Kidney (tissue), 14 donors: Measurements from ENCODE around the gene TAGAP. TPM values are rescaled to one million over a fixed set of nuclear protein-coding genes. Genes with fewer than 3 reads are reported as not detected.

Source experiments
- DNase-seq, 5 donors: peaks; one replicate each; pipeline ENCODE4 v3.0.0-alpha.2; 2013 to 2020
- FAIRE-seq: peaks from 2 replicates; lab custom pipeline; 2012; peaks lifted over from hg19 to GRCh38; lab: Jason Lieb, UNC
- H3K27ac ChIP-seq, 2 donors: one replicate each; pipeline ENCODE4 v1.7.0; 2013; ENCODE audit warnings: low read depth in 2 of 2, low read length in 2 of 2, inconsistent platforms in 1 of 2
- H3K27me3 ChIP-seq: one replicate; pipeline ENCODE4 v1.7.1; 2013; ENCODE audit warnings: low read length, inconsistent platforms; ENCODE audit not compliant: control insufficient read depth, insufficient read depth
- H3K36me3 ChIP-seq, 3 donors: one replicate each; pipeline versions ENCODE4 v1.7.0 to v1.7.1; 2013; ENCODE audit warnings: low read length in 3 of 3, control low read depth in 1 of 3, inconsistent platforms in 1 of 3; ENCODE audit not compliant: insufficient read depth in 3 of 3, control insufficient read depth in 2 of 3
- H3K4me1 ChIP-seq, 3 donors: one replicate each; pipeline versions ENCODE4 v1.7.0 to v1.7.1; 2013; ENCODE audit warnings: low read length in 3 of 3, inconsistent platforms in 1 of 3, low read depth in 1 of 3; ENCODE audit not compliant: control insufficient read depth in 2 of 3, insufficient read depth in 2 of 3
- H3K4me3 ChIP-seq, 3 donors: one replicate each; pipeline versions ENCODE4 v1.7.0 to v1.8.1; 2013; ENCODE audit warnings: low read length in 3 of 3, control low read depth in 1 of 3, inconsistent platforms in 1 of 3
- H3K9ac ChIP-seq, 3 donors: one replicate each; pipeline versions ENCODE4 v1.7.0 to v1.7.1; 2013; ENCODE audit warnings: low read length in 3 of 3, control low read depth in 1 of 3, inconsistent platforms in 1 of 3
- H3K9me3 ChIP-seq, 3 donors: one replicate each; pipeline versions ENCODE4 v1.7.0 to v1.7.1; 2013; ENCODE audit warnings: low read length in 3 of 3, control low read depth in 1 of 3, inconsistent platforms in 1 of 3; ENCODE audit not compliant: control insufficient read depth in 2 of 3, insufficient read depth in 1 of 3
- CTCF ChIP-seq: IDR thresholded peaks from 3 replicates; pipeline ENCODE4 v1.5.1; 2012; ENCODE audit warnings: mild to moderate bottlenecking, moderate library complexity, borderline replicate concordance; ENCODE audit not compliant: insufficient read depth; ENCODE audit errors: extremely low read depth
- intact Hi-C: fragments of 100-400 bp; cut with DNase I; formaldehyde crosslinking; loops from one replicate; pipeline ENCODE4 v1.11.1; 2022
- polyA plus RNA-seq: library from polyadenylated mRNA; stranded (reverse); fragments of 350-450 nt; fragmentation: Illumina TruSeq; extraction: RNeasy Lipid Tissue Mini Kit (QIAGEN cat#74804); gene quantifications from one replicate; pipeline ENCODE4 v1.2.3, GENCODE V29; 2014; ENCODE audit warnings: low read depth, low replicate concordance; ENCODE audit not compliant: insufficient read depth
- total RNA-seq: library from RNA; stranded (reverse); fragmentation: NEBNext Ultra II Directional; extraction: Animal tissue kit (Norgen Biotek cat#: 25700); gene quantifications from one replicate; pipeline ENCODE4 v1.2.1, GENCODE V29; 2021
- donor health status: control.
- donor health status: control.
- donor health status: control.
- donor health status: control.
- donor health status: control.
- donor health status: DM: yes; HTN: yes; CAD: no.
- donor health status: Normal renal cell carcinoma (clear cell type).

Gene TAGAP
- total and polyA plus RNA-seq, 2 donors from 2014 or later, result 0.45 to 8.8 TPM

GRCh38 chr6:159043251-159043650 lies 1.5 kb downstream of the TAGAP start:
- H3K9me3 ChIP-seq, result no peaks in the 10 kb centered on the region
- H3K27ac ChIP-seq, result no peak overlapping the region
- no peak for TF ChIP-seq CTCF
- FAIRE-seq (no peak), DNase-seq (no peak)
- H3K4me1 ChIP-seq, result peaks cover 0 to 2% (median 0%) of the 10 kb centered on the region in 3 donors
- intact Hi-C loops, result no loop called here
- H3K4me3 ChIP-seq, result no peak overlapping the region
- no peaks in the 10 kb centered on the region for H3K36me3 ChIP-seq
- no peak overlapping the region for H3K9ac ChIP-seq
- H3K27me3 ChIP-seq, result no peaks in the 10 kb centered on the region

- H3K9me3 ChIP-seq, result no peaks in the 10 kb centered on the region
- H3K27me3 ChIP-seq, result no peaks in the 10 kb centered on the region
- no peaks in the 10 kb centered on the region for H3K36me3 ChIP-seq
- TF ChIP-seq CTCF, result no peak
- no peak for DNase-seq
- H3K27ac ChIP-seq, result peak overlapping the region in 1 of 2 donors; percentile 34
- intact Hi-C loops, result no loop called here
- H3K4me1 ChIP-seq, result peaks cover 0 to 2% (median 0%) of the 10 kb centered on the region in 3 donors
- no peak overlapping the region for H3K4me3 ChIP-seq
- FAIRE-seq, result no peak
- H3K9ac ChIP-seq, result no peak overlapping the region
Measured at GRCh38 chr6:159042826-159043181, 2.0 kb downstream of the TAGAP start.

- intact Hi-C loops, result no loop called here
Measured at GRCh38 chr6:159042003-159042825, 2.6 kb downstream of the TAGAP start.

More at GRCh38 chr6:159042003-159042825, 2.6 kb downstream of the TAGAP start:
- TF ChIP-seq CTCF, result peak; percentile 87
- peaks cover 0 to 2% (median 0%) of the 10 kb centered on the region in 3 donors for H3K4me1 ChIP-seq
- peak overlapping the region in 1 of 2 donors; percentile 34 for H3K27ac ChIP-seq
- H3K9me3 ChIP-seq, result no peaks in the 10 kb centered on the region
- no peaks in the 10 kb centered on the region for H3K27me3 ChIP-seq
- peak; percentile 70 for FAIRE-seq
- H3K9ac ChIP-seq, result peak overlapping the region in 1 of 3 donors; percentile 27
- H3K4me3 ChIP-seq, result peak overlapping the region in 2 of 3 donors; percentile 40 to 45
- DNase-seq, result peak in 4 of 5 donors; percentile 72 to 89 (median 79)
- H3K36me3 ChIP-seq, result no peaks in the 10 kb centered on the region
